ENCODE results near the gene PTPN7.
A peak's percentile ranks its signal among the peaks of the same experiment; 100 is the strongest.

The PTPN7 gene

GRCh38 chr1:202165942-202166843 is 5.8 kb upstream of the PTPN7 start:
- DNase-seq = no peak

GRCh38 chr1:202165267-202165941 is 5.0 kb upstream of the PTPN7 start:
- peak in 3 of 5 experiments; percentile 24 to 69 (median 41) for DNase-seq

GRCh38 chr1:202164271-202165037 is 4.1 kb upstream of the PTPN7 start:
- DNase-seq = peak; percentile 49 to 92 (median 74)

GRCh38 chr1:202163281-202164270 is 3.2 kb upstream of the PTPN7 start:
- DNase-seq = peak in 1 of 5 experiments; percentile 38

- DNase-seq = peak in 1 of 5 experiments; percentile 66
Measured at GRCh38 chr1:202162418-202163280, 2.2 kb upstream of the PTPN7 start.

- DNase-seq = peak in 3 of 5 experiments; percentile 21 to 82 (median 49)
Measured at GRCh38 chr1:202162047-202162417, 1.6 kb upstream of the PTPN7 start.

- DNase-seq = no peak
Measured at GRCh38 chr1:202161151-202162046, 997 bp upstream of the PTPN7 start.

GRCh38 chr1:202159534-202160371 is 649 bp downstream of the PTPN7 start:
- DNase-seq = peak in 4 of 5 experiments; percentile 34 to 80 (median 48)

- DNase-seq = peak in 1 of 5 experiments; percentile 67
Measured at GRCh38 chr1:202158810-202159533, 1.4 kb downstream of the PTPN7 start.

- no peak for DNase-seq
Measured at GRCh38 chr1:202157945-202158344, 2.5 kb downstream of the PTPN7 start.

GRCh38 chr1:202156590-202156989 is 3.8 kb downstream of the PTPN7 start:
- DNase-seq = no peak

GRCh38 chr1:202155478-202156021 is 4.9 kb downstream of the PTPN7 start:
- peak in 1 of 5 experiments; percentile 24 for DNase-seq

- DNase-seq = peak in 2 of 5 experiments; percentile 42 to 77
Measured at GRCh38 chr1:202154766-202155477, 5.5 kb downstream of the PTPN7 start.

GRCh38 chr1:202154148-202154765 is 6.1 kb downstream of the PTPN7 start:
- no peak for DNase-seq

- no peak for DNase-seq
Measured at GRCh38 chr1:202153284-202153683, 7.1 kb downstream of the PTPN7 start.

GRCh38 chr1:202152399-202152798 is 8.0 kb downstream of the PTPN7 start:
- no peak for DNase-seq

Data from T-helper 2 cell (primary cell).